Right atrium auricular region (tissue), 2 donors: ENCODE results near the gene MMP25. TPM values are rescaled to one million over a fixed set of nuclear protein-coding genes. Genes with fewer than 3 reads are reported as not detected.

ENCODE experiments used
- DNase-seq: peaks from one replicate; pipeline ENCODE4 v3.0.0-alpha.2; 2019; ENCODE audit warnings: low spot score
- H3K27ac ChIP-seq, 2 donors: fragments of 200-600 bp; sonication (generic); 1 replicate in 1 of 2; 2 replicates in 1 of 2; pipeline ENCODE4 v1.5.1; 2016 to 2019
- H3K27me3 ChIP-seq, 2 donors: fragments of 200-600 bp; sonication (generic); one replicate each; pipeline versions ENCODE4 v1.5.1 to v1.6.0; 2017 to 2019
- H3K36me3 ChIP-seq: fragments of 200-600 bp; sonication (generic); one replicate; pipeline ENCODE4 v1.5.1; 2016
- H3K4me1 ChIP-seq, 2 donors: fragments of 200-600 bp; sonication (generic); one replicate each; pipeline versions ENCODE4 v1.5.1 to v1.6.0; 2017 to 2019
- H3K4me3 ChIP-seq, 2 donors: fragments of 200-600 bp; sonication (generic); 1 replicate in 1 of 2; 2 replicates in 1 of 2; pipeline ENCODE4 v1.5.1; 2017 to 2019; ENCODE audit warnings: mild to moderate bottlenecking in 1 of 2, moderate library complexity in 1 of 2
- H3K9me3 ChIP-seq, 2 donors: fragments of 200-600 bp; sonication (generic); one replicate each; pipeline ENCODE4 v1.5.1; 2019
- total RNA-seq, 2 donors: library from RNA; depleted of rRNA; stranded (reverse); fragments of >200 nt; gene quantifications; one replicate each; pipeline ENCODE4 v1.1.0, GENCODE V29; 2016
- TF ChIP-seq, protein P1 (sequence below), 2 donors: fragments of 200-600 bp; sonication (generic); IDR thresholded peaks; one replicate each; pipeline ENCODE4 v1.5.1; 2019; ENCODE audit warnings: antibody characterized with exemption in 2 of 2

MMP25 gene
- total RNA-seq, 2 donors from 2014 or later = 0.30 to 1.7 TPM

DNA sequence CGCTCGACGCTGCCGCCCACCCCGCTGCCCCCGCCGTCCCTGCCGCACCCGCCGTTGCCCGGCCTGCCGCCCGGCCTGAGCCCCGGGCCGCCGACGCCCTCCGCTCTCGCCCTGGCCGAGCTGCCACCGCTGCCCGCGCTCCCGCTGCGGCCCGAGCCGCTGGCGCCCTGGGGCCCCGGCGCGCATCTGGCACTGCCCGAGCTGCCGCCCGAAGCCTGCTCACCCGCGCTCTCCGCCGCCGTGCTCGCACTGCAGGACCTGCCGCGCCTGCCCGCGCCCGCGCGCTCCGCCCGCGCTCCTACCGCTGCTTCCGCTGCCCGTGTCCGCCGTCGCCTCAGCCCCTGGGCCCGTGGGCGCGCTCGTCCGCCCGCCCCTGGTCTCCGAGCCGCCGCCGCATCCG, 42.0 kb upstream of the MMP25 start:
- Histone ChIP-seq H3K9me3 (no peaks in the 10 kb centered on the region), H3K4me1 (peaks cover 0 to 5% of the 10 kb centered on the region in 2 donors), H3K4me3 (peak overlapping the region in 1 of 2 donors; percentile 27), H3K27me3 (peaks cover 0 to 16% of the 10 kb centered on the region in 2 donors), H3K27ac (no peak overlapping the region), H3K36me3 (no peaks in the 10 kb centered on the region)
- DNase-seq = no peak
- TF ChIP-seq, protein P1, sequence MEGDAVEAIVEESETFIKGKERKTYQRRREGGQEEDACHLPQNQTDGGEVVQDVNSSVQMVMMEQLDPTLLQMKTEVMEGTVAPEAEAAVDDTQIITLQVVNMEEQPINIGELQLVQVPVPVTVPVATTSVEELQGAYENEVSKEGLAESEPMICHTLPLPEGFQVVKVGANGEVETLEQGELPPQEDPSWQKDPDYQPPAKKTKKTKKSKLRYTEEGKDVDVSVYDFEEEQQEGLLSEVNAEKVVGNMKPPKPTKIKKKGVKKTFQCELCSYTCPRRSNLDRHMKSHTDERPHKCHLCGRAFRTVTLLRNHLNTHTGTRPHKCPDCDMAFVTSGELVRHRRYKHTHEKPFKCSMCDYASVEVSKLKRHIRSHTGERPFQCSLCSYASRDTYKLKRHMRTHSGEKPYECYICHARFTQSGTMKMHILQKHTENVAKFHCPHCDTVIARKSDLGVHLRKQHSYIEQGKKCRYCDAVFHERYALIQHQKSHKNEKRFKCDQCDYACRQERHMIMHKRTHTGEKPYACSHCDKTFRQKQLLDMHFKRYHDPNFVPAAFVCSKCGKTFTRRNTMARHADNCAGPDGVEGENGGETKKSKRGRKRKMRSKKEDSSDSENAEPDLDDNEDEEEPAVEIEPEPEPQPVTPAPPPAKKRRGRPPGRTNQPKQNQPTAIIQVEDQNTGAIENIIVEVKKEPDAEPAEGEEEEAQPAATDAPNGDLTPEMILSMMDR (IDR thresholded peaks at IDR 0.05) = no peak

DNA sequence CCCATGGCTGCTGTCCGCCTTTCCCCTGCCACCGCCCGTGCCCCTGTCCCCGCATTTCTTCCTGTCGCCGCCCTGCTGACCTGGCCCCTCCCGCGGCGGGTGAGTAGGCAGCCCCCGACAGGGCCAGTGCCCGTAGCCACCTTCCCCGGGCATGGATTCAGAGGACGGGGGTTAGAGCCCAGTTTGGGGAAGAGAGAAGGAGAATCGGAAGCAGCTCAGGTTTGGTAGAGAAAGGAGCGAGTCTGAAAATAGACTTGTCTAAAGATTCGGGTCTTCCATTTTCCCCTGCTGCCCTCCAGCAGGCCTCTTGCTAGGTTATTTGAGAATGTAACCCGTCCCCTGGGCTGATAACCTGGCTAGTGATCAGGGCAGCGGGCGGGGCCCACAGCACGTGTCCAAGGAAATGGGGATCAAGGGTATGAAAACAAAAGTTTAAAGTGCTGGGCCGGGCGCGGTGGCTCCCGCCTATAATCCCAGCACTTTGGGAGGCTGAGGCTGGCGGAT, 41.5 kb upstream of the MMP25 start:
- peak overlapping the region; percentile 32 to 45 for H3K4me3 ChIP-seq
- H3K27me3 ChIP-seq = peaks cover 0 to 16% of the 10 kb centered on the region in 2 donors
- TF ChIP-seq, protein P1 (IDR thresholded peaks at IDR 0.05) = no peak
- no peaks in the 10 kb centered on the region for H3K9me3 ChIP-seq
- H3K4me1 ChIP-seq = peaks cover 0 to 5% of the 10 kb centered on the region in 2 donors
- no peaks in the 10 kb centered on the region for H3K36me3 ChIP-seq
- peak overlapping the region in 1 of 2 donors; percentile 51 for H3K27ac ChIP-seq
- no peak for DNase-seq

DNA sequence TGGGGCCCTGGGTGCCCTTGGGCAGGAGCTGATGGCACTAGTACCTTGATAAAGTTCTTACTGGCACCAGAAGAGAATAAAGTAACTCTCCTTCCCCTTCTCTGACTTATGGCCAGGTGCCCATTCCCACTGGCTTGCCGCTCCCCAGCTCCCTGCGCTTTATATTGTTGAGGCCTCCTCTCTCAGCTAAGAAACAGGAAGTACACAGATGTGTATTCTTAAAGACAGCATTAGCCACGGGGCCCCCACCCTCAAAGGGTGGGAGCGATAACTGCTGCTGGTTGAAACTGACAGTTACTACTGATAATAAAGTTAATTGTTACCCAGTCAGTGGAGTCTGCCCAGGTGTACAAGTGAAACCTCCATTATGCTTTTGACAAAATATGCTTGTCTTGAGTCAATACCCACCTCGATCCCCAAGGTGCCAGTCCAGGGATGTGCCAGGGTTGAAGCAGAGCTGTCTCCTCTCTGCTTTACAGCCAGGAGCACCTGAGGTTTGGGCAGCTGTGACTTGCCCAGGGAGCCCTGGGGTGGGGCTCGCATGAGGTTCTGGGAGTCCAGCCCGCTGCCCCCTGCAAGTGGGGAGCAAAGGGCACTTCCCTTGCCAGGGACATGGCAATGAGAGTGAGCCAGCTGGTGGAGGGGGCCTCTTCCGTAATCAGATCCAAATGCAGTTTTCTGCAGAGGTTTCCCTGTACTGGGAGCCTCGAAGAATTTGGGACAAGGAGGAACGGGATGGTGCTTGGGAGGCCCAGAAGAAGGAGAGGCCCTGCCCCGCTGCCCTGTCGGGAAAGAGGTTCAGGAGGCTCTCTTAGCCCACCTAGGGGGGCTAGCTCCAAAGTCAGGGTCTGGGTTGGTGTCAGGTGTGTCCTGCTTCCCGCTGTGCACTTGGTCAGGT, 39.1 kb upstream of the MMP25 start:
- peaks cover 7 to 16% of the 10 kb centered on the region in 2 donors for H3K27me3 ChIP-seq
- no peak overlapping the region for H3K4me3 ChIP-seq
- no peak for DNase-seq
- no peaks in the 10 kb centered on the region for H3K9me3 ChIP-seq
- no peak overlapping the region for H3K27ac ChIP-seq
- TF ChIP-seq, protein P1 (IDR thresholded peaks at IDR 0.05) = no peak
- H3K4me1 ChIP-seq = peaks cover 0 to 5% of the 10 kb centered on the region in 2 donors
- H3K36me3 ChIP-seq = no peaks in the 10 kb centered on the region

DNA sequence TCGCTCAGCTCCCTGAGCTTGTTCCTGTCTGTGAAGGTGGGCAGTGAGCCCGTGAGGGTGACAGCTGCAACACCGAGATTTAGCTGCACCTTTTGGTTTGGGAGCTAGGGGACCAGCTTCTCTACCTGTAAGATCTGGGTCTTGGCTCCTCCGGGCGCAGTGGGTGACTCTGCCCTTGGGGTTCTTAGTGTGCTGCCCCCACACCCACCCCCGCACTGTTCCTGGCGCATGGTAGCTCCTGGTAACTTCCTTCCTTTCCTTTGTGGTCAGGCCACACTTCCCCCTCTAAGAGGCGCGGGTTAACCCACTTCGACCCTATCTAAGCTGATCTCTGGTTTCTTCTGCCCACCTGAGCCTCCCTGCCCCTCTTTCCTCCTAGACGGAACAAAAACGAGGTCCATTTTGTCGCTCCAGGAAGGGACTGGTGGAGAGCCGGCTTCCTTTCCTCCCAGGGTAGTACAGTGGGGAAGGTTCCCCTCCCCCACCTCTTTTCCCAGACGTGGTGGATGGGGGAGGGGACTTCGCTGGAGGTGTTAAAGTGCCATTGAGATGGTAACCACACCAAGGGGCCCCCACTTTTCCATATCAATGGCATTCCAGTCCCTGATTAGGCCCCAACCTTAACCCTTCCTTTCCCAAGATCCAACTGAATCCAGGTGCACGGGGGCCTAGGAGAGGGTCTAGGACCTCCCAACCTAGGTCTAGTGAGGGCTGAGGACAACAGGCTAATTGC, 38.2 kb upstream of the MMP25 start:
- Histone ChIP-seq H3K4me1 (peaks cover 0 to 5% of the 10 kb centered on the region in 2 donors), H3K36me3 (no peaks in the 10 kb centered on the region), H3K4me3 (no peak overlapping the region), H3K27me3 (peaks cover 8 to 16% of the 10 kb centered on the region in 2 donors), H3K27ac (no peak overlapping the region), H3K9me3 (no peaks in the 10 kb centered on the region)
- TF ChIP-seq, protein P1 (IDR thresholded peaks at IDR 0.05) = no peak
- DNase-seq = no peak

DNA sequence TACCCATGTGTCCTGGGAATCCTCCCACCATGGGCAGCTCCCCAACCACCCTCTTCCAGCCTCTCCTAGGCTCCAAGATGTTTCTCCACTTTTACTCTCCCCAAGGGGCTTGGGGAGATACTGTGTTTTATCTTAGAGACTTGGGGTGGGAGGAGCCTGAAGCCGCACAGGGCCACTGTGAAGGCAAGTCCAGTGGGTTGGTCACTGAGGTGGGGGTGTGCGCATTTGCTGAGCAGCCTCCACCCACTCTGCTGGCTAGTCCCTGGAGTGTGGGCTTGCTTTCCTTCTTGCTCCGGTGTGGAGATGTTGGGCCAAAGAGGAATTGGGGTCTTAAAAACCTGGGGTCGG, 37.7 kb upstream of the MMP25 start:
- H3K4me1 ChIP-seq = peaks cover 0 to 5% of the 10 kb centered on the region in 2 donors
- H3K36me3 ChIP-seq = no peaks in the 10 kb centered on the region
- H3K9me3 ChIP-seq = no peaks in the 10 kb centered on the region
- DNase-seq = no peak
- peaks cover 8 to 16% of the 10 kb centered on the region in 2 donors for H3K27me3 ChIP-seq
- H3K4me3 ChIP-seq = no peak overlapping the region
- no peak overlapping the region for H3K27ac ChIP-seq
- TF ChIP-seq, protein P1 (IDR thresholded peaks at IDR 0.05) = no peak
